ENCODE results near the gene LDHD.

- TF ChIP-seq CTCF (IDR thresholded peaks at IDR 0.05 in 2 of 3, conservative IDR thresholded peaks at IDR 0.05 in 1 of 3; ENCODE audit: insufficient read depth in 2 of 3, low read depth in 1 of 3, low read length in 3 of 3) = no peak
- no peak for TF ChIP-seq KLF10 (CRISPR knock-in tag; IDR thresholded peaks at IDR 0.05)
- TF ChIP-seq FOSL1 (tag; conservative IDR thresholded peaks at IDR 0.05) = no peak
- no peak for TF ChIP-seq ILK (tag; IDR thresholded peaks at IDR 0.05; ENCODE audit: borderline replicate concordance, low read depth)
- no peak for TF ChIP-seq NRF1 (conservative IDR thresholded peaks at IDR 0.05 in 1 of 2, IDR thresholded peaks at IDR 0.05 in 1 of 2)
- TF ChIP-seq POLR3A (IDR thresholded peaks at IDR 0.05; ENCODE audit: borderline replicate concordance, extremely low read depth, insufficient read depth, insufficient read length) = no peak
- TF ChIP-seq EP300 (IDR thresholded peaks at IDR 0.05; ENCODE audit: low read length) = no peak
- no peak for TF ChIP-seq SRF (CRISPR knock-in tag; IDR thresholded peaks at IDR 0.05)
- no peak for TF ChIP-seq AFF4 (CRISPR knock-in tag; IDR thresholded peaks at IDR 0.05)
Measured at GRCh38 chr16:75139498-75139897, 22.9 kb upstream of the LDHD start.
